Cardiac fibroblast (primary cell): ENCODE results near the gene CDK9.
A peak's percentile ranks its signal among the peaks of the same experiment; 100 is the strongest.

Experiments used
- DNase-seq, 2 donors: peaks; one replicate each; pipeline versions ENCODE4 v3.0.0 to v3.0.0-alpha.2; 2010; ENCODE audit warnings: low read depth in 2 of 2
- H3K4me3 ChIP-seq, 2 donors: replicated peaks in 1 of 2; 1 replicate in 1 of 2; 2 replicates in 1 of 2; pipeline ENCODE4 v1.5.1; 2011; ENCODE audit warnings: low read depth in 2 of 2, low read length in 2 of 2, mild to moderate bottlenecking in 2 of 2, moderate library complexity in 1 of 2
- TF ChIP-seq, protein P1 (sequence below): IDR thresholded peaks from one replicate; pipeline ENCODE4 v1.5.1; 2011; ENCODE audit warnings: low read depth, mild to moderate bottlenecking, low read length, inconsistent platforms

The CDK9 gene

GRCh38 chr9:127769101-127769500 lies 16.7 kb upstream of the CDK9 start:
- no peak for DNase-seq
- TF ChIP-seq, protein P1, sequence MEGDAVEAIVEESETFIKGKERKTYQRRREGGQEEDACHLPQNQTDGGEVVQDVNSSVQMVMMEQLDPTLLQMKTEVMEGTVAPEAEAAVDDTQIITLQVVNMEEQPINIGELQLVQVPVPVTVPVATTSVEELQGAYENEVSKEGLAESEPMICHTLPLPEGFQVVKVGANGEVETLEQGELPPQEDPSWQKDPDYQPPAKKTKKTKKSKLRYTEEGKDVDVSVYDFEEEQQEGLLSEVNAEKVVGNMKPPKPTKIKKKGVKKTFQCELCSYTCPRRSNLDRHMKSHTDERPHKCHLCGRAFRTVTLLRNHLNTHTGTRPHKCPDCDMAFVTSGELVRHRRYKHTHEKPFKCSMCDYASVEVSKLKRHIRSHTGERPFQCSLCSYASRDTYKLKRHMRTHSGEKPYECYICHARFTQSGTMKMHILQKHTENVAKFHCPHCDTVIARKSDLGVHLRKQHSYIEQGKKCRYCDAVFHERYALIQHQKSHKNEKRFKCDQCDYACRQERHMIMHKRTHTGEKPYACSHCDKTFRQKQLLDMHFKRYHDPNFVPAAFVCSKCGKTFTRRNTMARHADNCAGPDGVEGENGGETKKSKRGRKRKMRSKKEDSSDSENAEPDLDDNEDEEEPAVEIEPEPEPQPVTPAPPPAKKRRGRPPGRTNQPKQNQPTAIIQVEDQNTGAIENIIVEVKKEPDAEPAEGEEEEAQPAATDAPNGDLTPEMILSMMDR: no peak
- no peak overlapping the region for H3K4me3 ChIP-seq

GRCh38 chr9:127769929-127770582 lies 15.8 kb upstream of the CDK9 start:
- DNase-seq: no peak
- H3K4me3 ChIP-seq: peak overlapping the region in 1 of 2 donors; percentile 5
- TF ChIP-seq, protein P1: no peak

DNA sequence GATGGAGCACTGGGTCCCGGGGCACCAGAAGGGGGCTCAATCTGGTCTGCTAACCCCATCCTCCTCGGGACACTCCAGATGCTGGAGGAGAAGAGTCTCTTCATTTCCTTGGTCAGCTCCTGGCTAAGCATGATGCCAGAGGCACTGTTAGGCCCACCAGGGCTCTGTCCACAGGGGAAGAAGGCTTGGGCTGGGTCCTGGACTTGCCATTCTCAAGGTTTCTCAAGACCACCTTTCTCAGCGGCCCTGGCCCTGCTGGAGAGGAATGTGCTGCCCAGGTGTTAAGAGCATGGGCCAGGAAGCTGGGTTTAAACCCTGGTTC lies 15.3 kb upstream of the CDK9 start:
- no peak for DNase-seq
- H3K4me3 ChIP-seq: peak overlapping the region; percentile 14 to 49
- TF ChIP-seq, protein P1: no peak

DNA sequence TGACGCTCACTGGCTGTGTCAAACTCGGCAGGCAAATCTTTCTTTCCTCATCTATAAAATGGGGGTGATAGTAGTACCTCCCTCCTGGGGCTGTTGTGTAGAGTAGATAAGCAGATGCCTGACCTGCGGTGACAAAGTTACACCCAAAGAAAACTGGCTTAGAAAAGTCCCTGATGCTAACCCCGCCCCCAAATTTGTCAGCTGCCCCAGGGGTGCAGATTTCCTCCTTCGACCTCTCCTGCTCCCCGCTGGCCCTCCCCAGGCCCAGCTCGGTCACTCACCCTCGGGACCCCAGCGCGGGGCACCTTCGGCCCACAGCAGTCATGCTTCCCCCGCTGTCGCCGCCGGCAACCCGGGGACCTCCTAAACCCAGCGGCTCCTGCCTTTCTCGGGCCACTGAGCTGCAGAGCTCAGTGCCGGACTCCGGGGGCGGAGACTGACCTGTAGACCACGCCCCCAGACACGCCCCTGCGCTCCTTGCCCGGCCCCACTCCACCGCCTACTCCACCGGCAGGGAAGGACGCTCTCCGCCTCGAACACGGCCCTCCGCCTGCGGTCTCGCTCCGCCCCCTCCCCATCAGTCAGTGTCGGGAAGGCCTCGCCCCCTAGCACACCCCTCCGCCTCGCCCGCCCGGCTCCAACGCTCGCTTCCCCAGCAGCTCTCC lies 14.8 kb upstream of the CDK9 start:
- DNase-seq: peak; percentile 97 to 99
- H3K4me3 ChIP-seq: peak overlapping the region; percentile 49 to 60
- TF ChIP-seq, protein P1: no peak

DNA sequence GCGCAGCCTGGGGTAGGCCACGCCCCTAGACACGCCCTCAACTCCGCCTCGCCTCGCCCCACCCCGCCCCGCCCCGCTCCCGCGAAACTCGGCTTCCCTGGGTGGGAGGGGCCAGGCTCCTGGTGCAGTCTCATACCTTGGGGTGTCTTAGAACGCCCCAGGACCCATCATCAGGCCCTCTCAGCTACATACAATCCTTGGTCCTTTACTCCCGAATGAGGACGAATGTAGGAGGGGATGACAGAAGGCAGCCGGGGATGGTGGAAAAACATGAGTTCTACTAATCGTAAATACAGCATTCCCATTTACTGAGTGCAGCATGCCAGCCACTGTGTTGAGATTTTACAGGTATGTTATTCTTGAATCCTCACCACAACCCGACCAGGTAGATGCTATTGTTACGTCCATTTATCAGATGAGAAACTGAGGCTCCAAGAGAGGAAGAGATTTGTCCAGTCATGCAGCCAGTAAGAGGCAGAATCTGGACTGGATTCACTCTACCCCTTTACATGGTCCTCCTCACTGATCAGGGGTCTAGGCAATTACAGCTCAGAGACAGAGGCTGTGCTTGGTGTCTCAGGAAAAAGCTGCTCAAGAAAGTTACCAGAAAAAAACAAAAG lies 14.2 kb upstream of the CDK9 start:
- peak overlapping the region; percentile 17 to 60 for H3K4me3 ChIP-seq
- TF ChIP-seq, protein P1: no peak
- no peak for DNase-seq

GRCh38 chr9:127772603-127773002 lies 13.2 kb upstream of the CDK9 start:
- no peak overlapping the region for H3K4me3 ChIP-seq
- DNase-seq: no peak
- TF ChIP-seq, protein P1: no peak
